Measurements from ENCODE around the gene FGD2. TPM values are rescaled to one million over a fixed set of nuclear protein-coding genes. Genes with fewer than 3 reads are reported as not detected.

Gene FGD2
- total and polyA plus RNA-seq, 3 donors from 2014 or later: 5.8 to 16.0 (median 7.0) TPM

GRCh38 chr6:37033819-37034795, 28.7 kb downstream of the FGD2 start:
- intact Hi-C loops (cut with DNase I; ENCODE audit: low total_unique reads): no loop called here
- WGBS, 2 donors: 82 to 87% methylated on average over 8 of the region's 8 CpGs
- DNase-seq: no peak
- TF ChIP-seq CTCF (IDR thresholded peaks at IDR 0.05) (no peak), POLR2A (IDR thresholded peaks at IDR 0.05) (no peak)
- Histone ChIP-seq H3K9me3 (no peaks in the 10 kb centered on the region), H3K4me3 (no peak overlapping the region), H3K36me3 (ENCODE audit: low read depth, missing control alignments) (no peaks in the 10 kb centered on the region), H3K4me1 (peaks cover 10% of the 10 kb centered on the region), H3K27ac (no peak overlapping the region), H3K27me3 (no peaks in the 10 kb centered on the region)

DNA sequence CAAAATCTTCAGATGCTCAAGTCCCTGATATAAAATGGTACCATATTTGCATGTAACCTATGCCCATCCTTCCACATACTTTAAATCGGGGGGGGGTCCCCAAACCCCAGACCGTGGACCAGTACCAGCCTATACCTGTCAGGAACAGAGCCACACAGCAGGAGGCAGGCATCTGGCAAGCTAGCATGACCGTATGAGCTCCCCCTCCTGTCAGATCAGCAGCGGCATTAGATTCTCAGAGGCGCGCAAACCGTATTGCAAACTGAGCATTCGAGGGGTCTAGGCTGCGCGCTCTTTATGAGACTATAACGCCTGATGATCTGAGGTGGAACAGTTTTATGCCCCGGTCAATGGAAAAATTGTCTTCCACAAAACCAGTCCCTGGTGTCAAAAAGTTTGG, 30.7 kb downstream of the FGD2 start:
- TF ChIP-seq CTCF (IDR thresholded peaks at IDR 0.05): no peak
- TF ChIP-seq POLR2A (IDR thresholded peaks at IDR 0.05): no peak
- peaks cover 10% of the 10 kb centered on the region for H3K4me1 ChIP-seq
- 79 to 83% methylated on average over 12 of the region's 12 CpGs for WGBS, 2 donors
- no peak overlapping the region for H3K27ac ChIP-seq
- no peak overlapping the region for H3K4me3 ChIP-seq
- no peak for DNase-seq
- H3K9me3 ChIP-seq: no peaks in the 10 kb centered on the region
- intact Hi-C loops (cut with DNase I; ENCODE audit: low total_unique reads): no loop called here
- no peaks in the 10 kb centered on the region for H3K27me3 ChIP-seq
- no peaks in the 10 kb centered on the region for H3K36me3 ChIP-seq (ENCODE audit: low read depth, missing control alignments)

- peak; percentile 84 for DNase-seq
- H3K27ac ChIP-seq: no peak overlapping the region
- H3K27me3 ChIP-seq: no peaks in the 10 kb centered on the region
- WGBS, 2 donors: 66 to 69% methylated on average over 13 of the region's 13 CpGs
- no peak overlapping the region for H3K4me3 ChIP-seq
- no peaks in the 10 kb centered on the region for H3K36me3 ChIP-seq (ENCODE audit: low read depth, missing control alignments)
- H3K4me1 ChIP-seq: peaks cover 10% of the 10 kb centered on the region
- intact Hi-C loops (cut with DNase I; ENCODE audit: low total_unique reads): no loop called here
- no peaks in the 10 kb centered on the region for H3K9me3 ChIP-seq
- no peak for TF ChIP-seq POLR2A (IDR thresholded peaks at IDR 0.05)
- TF ChIP-seq CTCF (IDR thresholded peaks at IDR 0.05): no peak
Observed at GRCh38 chr6:37038292-37039198, 33.1 kb downstream of the FGD2 start.

- Histone ChIP-seq H3K4me3 (no peak overlapping the region), H3K4me1 (peaks cover 10% of the 10 kb centered on the region), H3K9me3 (no peaks in the 10 kb centered on the region), H3K27ac (no peak overlapping the region), H3K36me3 (ENCODE audit: low read depth, missing control alignments) (no peaks in the 10 kb centered on the region), H3K27me3 (no peaks in the 10 kb centered on the region)
- 85 to 89% methylated on average over 4 of the region's 4 CpGs for WGBS, 2 donors
- DNase-seq: no peak
- TF ChIP-seq CTCF (IDR thresholded peaks at IDR 0.05): no peak
- TF ChIP-seq POLR2A (IDR thresholded peaks at IDR 0.05): no peak
- intact Hi-C loops (cut with DNase I; ENCODE audit: low total_unique reads): no loop called here
Observed at GRCh38 chr6:37039958-37040357, 34.5 kb downstream of the FGD2 start.

Data from testis (tissue), 3 donors.